Activated CD4-positive, alpha-beta T cell treated with anti-CD3 and anti-CD28 coated beads for 24 hours (primary cell): ENCODE measurements around the gene VPS37D.

ENCODE experiments used
- DNase-seq, 2 donors: peaks; one replicate each; pipeline ENCODE4 v3.0.0-alpha.2; 2020; ENCODE audit warnings: low read depth in 2 of 2

Gene VPS37D

GRCh38 chr7:73680501-73680900, 12.9 kb downstream of the VPS37D start:
- no peak for DNase-seq

GRCh38 chr7:73681031-73681430, 13.4 kb downstream of the VPS37D start:
- no peak for DNase-seq

GRCh38 chr7:73682745-73683055, 15.1 kb downstream of the VPS37D start:
- DNase-seq = no peak

GRCh38 chr7:73683056-73683787, 15.6 kb downstream of the VPS37D start, which contains the start of the genes BUD23 and DNAJC30:
BUD23 (plus strand) TSS chr7:73683597; CDS start chr7:73683626, 29 bp downstream.
DNAJC30 (minus strand) TSS chr7:73683453; CDS start chr7:73683423, 30 bp downstream.
- DNase-seq = peak; percentile 97 to 98

GRCh38 chr7:73683788-73684693, 16.4 kb downstream of the VPS37D start:
- DNase-seq = no peak

GRCh38 chr7:73685311-73685710, 17.7 kb downstream of the VPS37D start:
- no peak for DNase-seq

- no peak for DNase-seq
These were observed 20.7 kb downstream of the VPS37D start for GRCh38 chr7:73688288-73688687.

- DNase-seq = no peak
These were observed 23.0 kb downstream of the VPS37D start for GRCh38 chr7:73690646-73691045.

GRCh38 chr7:73696372-73696771, 28.7 kb downstream of the VPS37D start:
- no peak for DNase-seq

GRCh38 chr7:73698410-73698809, 30.8 kb downstream of the VPS37D start:
- DNase-seq = no peak

GRCh38 chr7:73699370-73700068, 31.9 kb downstream of the VPS37D start:
- DNase-seq = no peak

- no peak for DNase-seq
These were observed 32.4 kb downstream of the VPS37D start for GRCh38 chr7:73700069-73700423.

- DNase-seq = no peak
These were observed 33.0 kb downstream of the VPS37D start for GRCh38 chr7:73700581-73701134.

- DNase-seq = no peak
These were observed 33.8 kb downstream of the VPS37D start for GRCh38 chr7:73701357-73701995.

- no peak for DNase-seq
These were observed 34.6 kb downstream of the VPS37D start for GRCh38 chr7:73702226-73702625.

GRCh38 chr7:73702665-73703064, 35.0 kb downstream of the VPS37D start:
- no peak for DNase-seq

- no peak for DNase-seq
These were observed 35.6 kb downstream of the VPS37D start for GRCh38 chr7:73703225-73703624.

GRCh38 chr7:73703757-73704639, 36.4 kb downstream of the VPS37D start:
- no peak for DNase-seq

GRCh38 chr7:73704640-73705550, 37.3 kb downstream of the VPS37D start:
- DNase-seq = no peak

- no peak for DNase-seq
These were observed 37.9 kb downstream of the VPS37D start for GRCh38 chr7:73705551-73705920.
